Measurements from ENCODE around the gene B4GAT1. TPM values are rescaled to one million over a fixed set of nuclear protein-coding genes. Genes with fewer than 3 reads are reported as not detected.
A peak's percentile ranks its signal among the peaks of the same experiment; 100 is the strongest.

B4GAT1 gene
- total RNA-seq, result 117 TPM

DNA sequence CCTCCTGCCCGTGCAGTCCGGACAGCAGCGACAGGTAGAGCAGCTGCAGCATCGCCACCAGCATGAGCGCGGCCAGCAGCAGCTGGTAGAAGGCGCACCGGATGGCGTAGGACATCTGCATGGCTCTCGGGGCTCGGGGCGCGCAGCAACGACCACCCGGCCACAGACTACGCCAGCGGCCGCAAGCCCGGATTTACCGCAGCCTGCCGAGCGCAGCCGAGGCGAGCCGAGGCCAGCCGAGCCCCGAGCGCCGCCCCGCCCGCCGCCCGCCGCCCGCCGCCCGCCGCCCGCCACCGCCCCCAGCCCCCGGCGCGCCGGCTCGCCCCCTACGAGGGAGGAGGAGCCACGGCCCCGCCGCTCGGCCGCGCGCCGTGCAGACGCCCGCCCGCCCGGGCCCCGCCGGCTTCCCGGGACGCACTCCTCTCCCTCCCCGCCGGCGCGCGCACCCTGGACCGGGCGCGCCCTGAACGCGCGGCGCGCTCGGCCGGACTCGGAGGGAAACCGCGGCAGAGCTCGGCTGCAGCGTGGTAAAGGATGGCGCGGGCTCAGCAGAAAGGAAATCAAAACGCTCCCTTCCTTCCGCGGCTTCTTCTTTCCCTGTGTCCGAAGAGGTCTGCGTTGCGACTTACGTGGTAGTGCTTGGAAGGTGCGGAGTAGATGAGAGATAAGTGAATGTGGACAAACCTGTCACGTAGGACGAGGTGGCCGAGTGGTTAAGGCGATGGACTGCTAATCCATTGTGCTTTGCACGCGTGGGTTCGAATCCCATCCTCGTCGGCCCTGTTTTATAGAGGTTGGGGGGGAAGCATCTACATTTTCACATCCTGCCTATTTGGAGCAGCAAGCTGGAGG lies at the start of gene B4GAT1:
Gene B4GAT1 (minus strand): TSS at position 205 of the 852 bp plus-strand sequence. CDS start 84 bp downstream, at position 121.

DNA sequence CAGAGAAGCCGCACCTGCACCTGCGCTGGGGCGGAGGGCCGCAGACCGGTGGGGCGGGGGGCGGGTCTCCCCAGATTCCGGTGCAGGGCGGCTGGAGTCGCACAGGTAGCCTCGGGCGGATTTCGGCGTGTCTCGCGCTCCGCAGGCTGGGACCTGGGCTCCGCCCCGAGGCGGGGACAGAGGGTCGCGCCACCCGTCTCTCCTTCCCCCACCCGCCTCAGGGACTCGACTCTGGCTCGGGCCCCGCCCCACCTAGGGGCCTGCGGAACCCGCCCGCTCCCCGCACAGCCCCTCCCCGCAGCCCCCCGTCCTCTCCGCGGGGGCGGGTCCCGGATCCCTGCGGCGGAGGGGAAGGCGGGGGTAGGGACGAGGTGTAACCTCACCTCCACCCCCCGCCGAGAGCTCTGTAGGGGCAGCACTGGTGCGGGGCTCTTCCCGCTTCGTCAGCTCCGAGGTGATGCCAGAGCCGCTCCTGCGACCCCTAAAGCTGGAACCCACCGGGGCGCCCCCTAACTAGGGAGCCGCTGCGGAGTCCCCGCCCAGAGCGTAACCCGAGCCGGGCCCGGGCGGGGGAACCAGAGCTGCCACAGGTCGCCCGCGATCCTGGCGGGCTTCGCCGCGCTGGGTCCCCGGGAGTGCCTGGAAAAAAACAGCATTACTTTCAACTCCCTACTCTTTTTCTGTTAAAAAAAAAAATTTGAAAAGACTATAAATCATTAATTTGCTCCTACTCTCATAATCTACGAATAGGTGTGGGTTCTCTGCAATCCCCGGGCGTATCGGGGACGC lies 24.4 kb upstream of the B4GAT1 start, which contains the start of gene SLC29A2:
Gene SLC29A2 (minus strand): TSS at position 134 of the 789 bp plus-strand sequence. CDS start 169 bp downstream, outside the sequence.

DNA sequence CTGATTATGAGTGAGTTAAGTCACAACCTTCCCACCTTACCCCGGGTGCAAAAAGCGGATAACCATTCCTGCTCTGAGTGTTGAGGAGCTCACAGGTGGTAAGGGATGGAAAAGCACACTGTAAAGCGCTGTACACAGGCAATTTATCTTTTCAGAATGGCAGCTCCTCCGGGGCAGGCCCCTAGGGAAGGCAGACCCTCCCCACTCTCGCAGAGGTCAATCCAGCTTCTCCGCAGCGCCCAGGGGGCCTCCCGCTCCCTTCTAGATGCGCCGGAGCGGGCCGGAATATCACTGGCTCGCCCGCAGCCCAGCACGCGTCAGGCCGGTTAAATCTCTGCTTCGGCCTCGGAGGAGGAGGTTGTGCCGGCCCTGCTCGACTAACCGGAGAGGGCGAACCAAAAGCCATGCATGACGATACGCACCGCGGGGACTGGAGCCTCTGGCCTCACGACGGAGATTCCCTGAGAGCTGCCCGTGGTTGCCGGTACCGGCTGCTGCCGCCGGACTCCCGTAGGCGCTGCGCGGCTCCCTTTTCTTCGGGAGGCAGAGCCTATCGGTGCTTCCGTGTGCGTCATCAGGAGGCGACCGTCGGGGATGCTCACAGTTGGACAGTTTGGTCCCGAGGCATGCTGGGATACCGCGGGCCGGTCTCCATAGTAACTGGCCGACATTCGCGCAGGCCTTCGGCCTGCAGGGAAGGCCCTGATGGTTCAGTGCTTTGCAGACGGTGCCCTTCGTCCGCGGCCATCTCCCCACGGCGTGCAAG lies 2.7 kb downstream of the B4GAT1 start, which contains the start of gene BRMS1:
Gene BRMS1 (minus strand): TSS at position 555 of the 766 bp plus-strand sequence. CDS start 2,870 bp downstream, outside the sequence.

DNA sequence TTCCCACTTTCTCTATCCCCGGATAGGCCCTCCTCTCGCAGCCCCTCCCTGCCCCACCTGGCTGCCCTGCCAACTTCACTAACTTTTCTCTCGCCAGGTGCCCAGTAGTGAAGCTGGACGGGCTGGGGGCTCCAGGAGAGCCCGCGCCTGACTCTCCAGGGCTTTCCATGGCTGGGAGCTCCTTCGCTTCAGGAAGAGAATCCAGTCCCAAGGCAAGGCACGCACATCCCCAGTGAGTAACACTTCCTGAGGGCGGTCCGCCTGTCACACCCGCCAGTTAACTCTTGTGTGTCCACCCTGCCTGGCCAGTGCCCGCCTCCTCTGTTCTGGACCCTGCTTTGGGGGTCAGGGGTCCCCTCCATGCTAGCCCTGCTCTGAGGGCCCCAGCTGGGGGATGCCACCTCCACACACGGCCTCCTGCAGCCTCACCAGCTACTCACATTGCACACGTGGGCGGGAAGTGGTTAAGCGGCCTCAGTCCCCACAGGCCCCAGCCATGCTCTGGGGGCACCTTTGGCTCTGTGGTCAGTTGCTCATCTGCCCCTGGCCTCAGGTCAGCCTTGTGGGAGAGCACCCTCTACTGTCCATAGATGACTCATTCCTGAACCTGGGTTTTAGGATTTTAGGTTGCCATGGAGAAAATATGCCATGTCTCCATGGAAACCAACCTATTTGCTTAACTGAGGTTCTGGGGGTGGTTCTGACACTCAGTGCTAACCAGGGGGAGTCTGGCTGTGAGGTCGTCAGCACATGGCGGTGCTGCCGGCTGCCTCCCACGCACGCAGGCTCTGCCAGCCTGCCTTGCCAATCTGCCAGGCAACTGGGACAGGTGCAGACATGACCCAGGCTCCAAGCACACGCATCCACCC lies 11.0 kb downstream of the B4GAT1 start, which contains the start of gene RIN1:
Gene RIN1 (minus strand): TSS at position 201 of the 869 bp plus-strand sequence. CDS start 32 bp downstream, at position 169.

DNA sequence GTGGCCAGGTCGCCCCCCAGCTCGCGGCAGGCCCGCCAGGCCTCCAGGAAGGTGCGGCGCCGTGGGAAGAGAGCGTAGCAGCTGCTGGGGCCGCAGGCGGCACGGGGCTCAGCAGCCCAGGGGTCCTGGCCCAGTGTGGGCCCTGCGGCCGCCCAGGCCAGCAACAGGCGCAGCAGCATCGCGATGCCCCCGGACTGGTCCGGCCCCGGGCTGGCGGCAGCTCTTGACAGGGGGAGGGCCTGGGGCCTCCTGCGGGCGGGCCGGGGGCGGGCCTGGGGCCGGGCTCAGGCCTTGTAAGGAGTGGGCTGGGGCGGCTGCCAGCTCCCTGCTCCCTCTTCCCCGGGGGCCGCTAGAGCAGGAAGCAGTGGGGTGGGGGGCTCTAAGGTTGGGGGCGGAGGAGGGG lies 30.6 kb downstream of the B4GAT1 start, which contains the start of gene CD248:
Gene CD248 (minus strand): TSS at position 196 of the 403 bp plus-strand sequence. CDS start 17 bp downstream, at position 179.

Small RNAs within 50 kb of the gene (small RNA-seq; reads per million reads assigned to genes)
- not detected for gene RF00017
- gene RNU1-84P, result 0.28 reads per million, percentile 16 among the genes with 10 or more reads in this experiment

Other genes with a start within 250 kb of the B4GAT1 start
- 34.6 TPM for gene KLC2, start 89.9 kb downstream of the B4GAT1 start, total RNA-seq
- gene RAB1B, start 79.0 kb downstream of the B4GAT1 start, total RNA-seq, result 35.8 TPM
- 94.8 TPM for gene CNIH2, start 69.5 kb downstream of the B4GAT1 start, total RNA-seq
- 27.7 TPM for gene YIF1A, start 58.5 kb downstream of the B4GAT1 start, total RNA-seq
- 23.5 TPM for gene TMEM151A, start 55.7 kb downstream of the B4GAT1 start, total RNA-seq
- 1.6 TPM for gene CD248, start 30.6 kb downstream of the B4GAT1 start, total RNA-seq
- 1.4 TPM for gene RIN1, start 11.2 kb downstream of the B4GAT1 start, total RNA-seq
- gene BRMS1, start 2.5 kb downstream of the B4GAT1 start, total RNA-seq, result 10.6 TPM
- gene SLC29A2, start 24.1 kb upstream of the B4GAT1 start, total RNA-seq, result 2.1 TPM
- 1.6 TPM for gene NPAS4, start 73.4 kb upstream of the B4GAT1 start, total RNA-seq
- gene MRPL11, start 91.2 kb upstream of the B4GAT1 start, total RNA-seq, result 19.4 TPM
- 15.0 TPM for gene PELI3, start 119.3 kb upstream of the B4GAT1 start, total RNA-seq
- 51.7 TPM for gene DPP3, start 132.8 kb upstream of the B4GAT1 start, total RNA-seq
- gene BBS1, start 163.0 kb upstream of the B4GAT1 start, total RNA-seq, result 58.8 TPM
- 7.2 TPM for gene ZDHHC24, start 198.4 kb upstream of the B4GAT1 start, total RNA-seq
- 0.23 TPM for gene ACTN3, start 199.3 kb upstream of the B4GAT1 start, total RNA-seq
- gene CTSF, start 221.0 kb upstream of the B4GAT1 start, total RNA-seq, result 46.8 TPM
- gene CCDC87, start 245.4 kb upstream of the B4GAT1 start, total RNA-seq, result 1.2 TPM
- 20.8 TPM for gene CCS, start 245.6 kb upstream of the B4GAT1 start, total RNA-seq

Measured in diencephalon (tissue), 1 donor.